Epithelial cell of prostate (primary cell): ENCODE data around the gene DAZAP1.

Source experiments
- DNase-seq: peaks from one replicate; pipeline ENCODE4 v3.0.0-alpha.2; 2011; ENCODE audit warnings: low read depth, low spot score
- H3K27ac ChIP-seq: fragments of 450-650 bp; 2 replicates; pipeline ENCODE4 v1.5.1; 2017; ENCODE audit warnings: mild to moderate bottlenecking

Gene DAZAP1

DNA sequence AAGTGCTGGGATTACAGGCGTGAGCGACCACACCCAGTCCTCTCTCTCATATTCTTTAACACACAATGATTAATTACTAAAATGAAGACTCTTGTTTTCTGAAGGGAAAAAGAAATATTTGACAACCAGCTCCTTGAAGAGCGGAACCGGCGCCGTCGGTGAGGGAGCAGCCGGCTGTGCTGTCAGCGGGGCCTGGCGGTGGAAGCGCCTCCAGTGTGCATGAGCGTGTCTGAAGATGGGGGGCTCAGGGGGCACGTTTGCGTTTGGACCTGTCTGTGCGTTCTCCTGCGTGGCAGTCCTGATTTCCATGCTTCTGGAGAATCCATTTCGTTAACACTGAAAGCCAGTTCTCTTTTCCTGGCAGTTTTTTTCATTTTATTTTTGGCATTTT lies 31.0 kb upstream of the DAZAP1 start:
- no peak for DNase-seq
- H3K27ac ChIP-seq, result no peak overlapping the region

DNA sequence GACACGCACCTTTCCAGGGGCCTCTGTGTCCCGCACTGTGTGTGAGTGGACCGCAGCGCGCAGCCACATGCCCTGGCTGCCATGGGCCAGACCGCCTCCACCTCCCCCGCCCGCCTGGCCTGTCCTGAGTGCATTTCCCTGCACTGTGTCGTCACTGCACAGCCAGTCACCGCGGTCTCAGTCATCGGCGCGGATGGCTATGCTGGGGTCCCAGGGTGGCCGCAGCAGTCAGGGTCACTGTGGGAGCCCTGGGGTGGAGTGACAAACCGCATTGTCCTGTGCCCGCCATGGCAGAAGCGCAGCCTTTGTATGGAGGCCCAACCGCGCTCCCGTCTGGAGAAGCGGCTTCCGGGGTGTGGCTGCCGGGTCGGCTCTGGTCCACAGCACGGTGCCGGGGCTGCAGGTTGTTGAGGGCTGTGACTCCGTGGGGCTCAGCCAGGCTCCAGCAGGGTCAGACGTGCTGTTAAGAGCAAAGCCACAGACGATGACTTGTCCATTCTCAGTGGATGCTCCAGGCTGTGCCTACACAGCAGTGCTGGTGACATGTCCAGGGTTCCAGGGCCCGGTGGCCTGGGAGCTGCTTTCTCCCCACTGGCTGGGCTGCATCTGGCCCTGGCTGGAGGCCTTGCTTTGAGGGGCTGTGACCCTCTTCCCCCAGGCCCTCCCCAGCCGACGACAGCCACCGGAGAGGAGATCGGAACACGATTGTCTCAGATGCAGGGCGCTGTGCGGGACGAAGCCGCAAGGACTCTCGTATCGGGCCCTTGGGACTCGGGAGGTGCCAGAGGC lies 30.0 kb upstream of the DAZAP1 start:
- no peak for DNase-seq
- no peak overlapping the region for H3K27ac ChIP-seq

DNA sequence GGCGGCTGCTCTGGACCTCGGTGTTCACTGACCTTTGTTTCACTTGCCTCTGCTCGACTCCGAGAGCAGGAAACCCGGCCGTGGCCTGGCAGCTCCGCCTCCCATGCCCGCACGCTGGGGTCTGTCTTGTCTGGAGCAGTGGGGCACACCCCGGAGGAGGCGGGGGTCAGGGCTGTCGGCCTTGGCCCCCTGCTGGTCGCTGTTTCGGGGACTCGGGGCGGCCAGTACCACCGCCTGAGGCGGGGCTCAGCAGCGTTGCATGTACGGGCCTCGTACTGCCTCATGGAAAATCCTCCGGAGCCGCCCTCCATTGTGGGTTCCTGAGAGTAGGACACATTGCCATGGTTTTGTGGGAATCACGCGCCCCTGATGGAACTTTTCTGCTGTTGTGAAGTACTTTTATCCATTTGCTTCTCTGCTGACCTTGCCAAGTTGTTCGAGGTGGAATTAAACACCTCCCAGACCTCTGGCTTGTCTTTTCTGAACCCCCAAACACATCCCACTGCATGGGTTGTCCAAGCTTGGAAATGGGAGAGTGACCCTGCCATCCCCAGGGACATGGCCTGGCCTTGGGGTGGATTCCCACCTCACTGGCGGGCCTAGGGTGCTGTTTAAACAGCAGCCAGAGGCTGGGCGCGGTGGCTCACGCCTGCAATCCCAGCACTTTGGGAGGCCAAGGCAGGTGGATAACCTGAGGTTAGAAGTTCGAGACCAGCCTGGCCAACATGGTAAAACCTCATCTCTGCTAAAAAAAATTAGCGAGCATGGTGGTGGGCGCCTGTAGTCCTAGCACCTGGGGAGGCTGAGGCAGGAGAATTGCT lies 29.2 kb upstream of the DAZAP1 start:
- H3K27ac ChIP-seq, result no peak overlapping the region
- no peak for DNase-seq

DNA sequence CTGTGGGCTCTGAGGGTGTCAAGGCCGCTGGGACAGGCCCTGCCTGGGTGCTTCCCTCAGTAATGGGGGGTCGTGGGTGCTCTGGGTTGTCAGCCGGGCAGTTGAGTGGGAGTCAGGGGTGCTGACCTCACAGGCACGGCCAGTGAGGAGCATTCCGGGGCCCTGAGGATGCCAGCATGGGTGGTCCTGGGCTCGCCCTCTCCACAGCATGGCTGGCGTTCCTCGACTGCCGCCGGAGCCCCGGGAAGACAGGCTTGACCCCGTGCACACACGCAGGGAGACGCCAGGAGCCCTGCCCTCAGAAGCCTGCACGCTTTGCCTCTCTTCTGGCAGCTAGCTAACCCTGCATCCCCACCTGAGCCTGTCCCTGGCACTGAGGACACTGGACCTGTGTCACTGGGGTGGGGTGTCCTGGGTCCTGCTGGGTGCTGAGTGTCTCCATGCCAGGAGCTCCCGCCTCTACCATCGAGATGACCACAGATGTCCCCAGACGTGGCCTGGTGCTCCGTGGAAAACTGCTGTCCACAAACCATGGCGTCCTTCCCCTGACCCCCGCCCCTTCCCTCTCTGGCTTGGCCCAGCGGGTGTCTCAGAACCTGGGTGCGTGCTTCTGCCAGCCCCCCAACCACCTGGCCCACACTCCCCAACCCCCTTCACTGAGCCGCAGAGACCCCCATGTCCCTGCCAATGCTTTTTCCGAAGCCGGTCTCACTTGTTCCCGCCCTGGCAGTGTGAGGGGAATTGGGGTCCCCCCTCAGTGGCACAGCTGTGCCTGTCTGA lies 28.1 kb upstream of the DAZAP1 start:
- no peak for DNase-seq
- no peak overlapping the region for H3K27ac ChIP-seq

DNA sequence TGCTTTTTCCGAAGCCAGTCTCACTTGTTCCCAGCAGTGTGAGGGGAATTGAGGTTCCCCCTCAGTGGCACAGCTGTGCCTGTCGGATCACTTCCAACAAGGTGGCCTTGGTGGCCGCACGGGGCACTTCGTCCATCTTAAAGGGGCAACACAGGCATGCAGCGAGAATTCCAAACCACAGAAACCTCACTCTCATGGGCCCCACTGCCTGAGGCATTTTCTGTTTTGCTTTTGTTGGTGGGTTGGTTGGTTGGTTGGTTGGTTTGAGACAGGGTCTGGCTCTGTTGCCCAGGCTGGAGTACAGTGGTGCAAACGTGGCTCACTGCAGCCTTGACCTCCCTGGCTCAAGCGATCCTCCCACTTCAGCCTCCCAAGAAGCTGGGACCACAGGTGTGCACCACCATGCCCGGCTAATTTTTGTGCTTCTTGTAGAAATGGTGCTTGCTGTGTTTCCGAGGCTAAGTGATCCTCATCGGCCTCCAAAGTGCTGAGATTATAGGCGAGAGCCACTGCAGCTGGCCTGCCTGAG lies 27.4 kb upstream of the DAZAP1 start:
- no peak for DNase-seq
- no peak overlapping the region for H3K27ac ChIP-seq

DNA sequence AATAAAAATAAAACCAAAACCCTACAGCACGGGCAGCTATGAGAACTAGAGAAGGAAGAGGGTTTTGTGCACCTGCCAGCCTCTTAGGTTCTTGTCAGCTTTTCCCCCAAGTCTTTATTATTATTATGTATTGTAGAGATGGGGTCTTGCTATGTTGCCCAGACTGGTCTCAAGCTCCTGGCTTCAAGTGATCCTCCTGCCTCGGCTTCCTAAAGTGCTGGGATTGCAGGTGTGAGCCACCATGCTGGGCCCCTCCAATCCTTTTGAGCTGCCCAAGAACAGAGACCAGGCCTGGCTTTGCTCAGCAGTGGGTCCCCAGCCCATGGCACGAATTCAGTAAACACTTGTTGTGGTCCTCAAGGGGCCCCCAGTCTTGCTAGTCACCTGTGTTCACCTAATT lies 25.1 kb upstream of the DAZAP1 start:
- no peak overlapping the region for H3K27ac ChIP-seq
- DNase-seq, result no peak

DNA sequence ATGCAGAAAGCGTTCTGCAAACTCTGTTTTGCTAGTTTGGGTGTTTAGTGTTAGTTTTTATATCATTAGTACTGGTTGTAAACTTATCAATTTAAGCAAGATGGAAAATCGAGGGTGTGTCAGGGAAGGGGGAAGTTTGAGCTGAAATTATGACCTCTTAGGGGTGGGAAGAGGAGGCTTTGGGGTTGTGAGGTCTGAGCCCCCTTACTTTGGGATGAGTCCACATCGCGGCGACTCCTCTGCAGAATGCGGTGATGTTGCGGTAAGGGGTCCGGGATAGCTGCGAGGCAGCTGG lies 24.4 kb upstream of the DAZAP1 start:
- H3K27ac ChIP-seq, result no peak overlapping the region
- DNase-seq, result peak; percentile 26

DNA sequence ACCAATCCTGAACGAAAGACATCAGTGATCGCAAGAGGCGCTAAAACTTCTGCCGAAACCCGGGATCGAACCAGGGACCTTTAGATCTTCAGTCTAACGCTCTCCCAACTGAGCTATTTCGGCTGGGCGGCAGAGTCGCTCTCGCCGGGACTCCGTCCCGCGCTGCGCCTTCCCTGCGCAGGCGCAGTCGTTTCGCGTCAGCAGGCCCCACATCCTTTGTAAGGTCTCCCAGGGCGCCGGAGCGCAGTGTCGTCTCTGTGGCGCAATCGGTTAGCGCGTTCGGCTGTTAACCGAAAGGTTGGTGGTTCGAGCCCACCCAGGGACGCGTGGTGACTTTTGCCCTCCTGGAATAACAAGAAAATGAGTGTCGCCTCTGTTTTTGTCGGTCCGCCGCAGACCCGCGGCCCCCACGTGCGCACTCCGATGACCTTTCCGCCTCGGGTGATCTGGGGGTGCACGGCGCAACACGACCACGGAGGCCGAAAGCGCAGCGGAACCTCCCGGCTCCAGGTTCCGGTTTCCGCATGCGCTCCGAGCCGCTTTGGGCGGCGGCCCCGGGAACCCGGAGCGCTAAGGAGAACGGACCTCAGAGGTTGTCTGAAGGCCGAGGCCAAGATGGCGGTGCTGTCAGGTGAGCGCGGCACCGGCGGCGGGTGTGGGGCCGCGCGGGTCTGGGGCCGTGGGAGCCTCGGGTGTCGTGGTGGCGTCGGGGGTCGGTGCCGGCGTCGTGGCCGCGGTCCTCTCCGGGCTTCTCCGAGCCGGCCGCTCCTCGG lies 23.9 kb upstream of the DAZAP1 start, which contains the start of gene NDUFS7:
Gene NDUFS7, plus strand, starts transcription at position 596 of the 773 bp plus-strand sequence. Its CDS starts 20 bp downstream, at position 616.
- H3K27ac ChIP-seq, result peak within 1 kb of the TSS; percentile 64

DNA sequence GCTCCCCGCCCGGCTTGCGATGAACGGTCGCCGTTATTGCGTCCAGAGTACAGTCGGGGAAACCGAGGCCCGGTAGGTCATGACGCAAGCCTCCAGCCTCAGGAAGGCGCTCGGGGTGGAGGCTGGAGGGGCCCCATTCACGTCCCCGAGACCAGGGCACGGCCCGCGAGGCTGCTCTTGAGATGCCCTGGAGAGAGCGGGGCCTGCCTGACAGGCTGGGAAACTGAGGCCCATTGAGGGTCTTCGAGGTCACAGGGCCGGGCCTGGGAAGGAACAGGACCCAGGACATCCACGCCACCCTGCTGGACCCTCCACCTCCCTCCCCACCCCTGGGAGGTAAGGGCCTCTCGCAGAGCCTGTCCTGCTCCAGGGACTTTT lies 23.3 kb upstream of the DAZAP1 start:
- H3K27ac ChIP-seq, result peak overlapping the region; percentile 64
- DNase-seq, result no peak

More for the DNA sequence above, 23.9 kb upstream of the DAZAP1 start, which contains the start of gene NDUFS7:
- peak; percentile 75 for DNase-seq

DNA sequence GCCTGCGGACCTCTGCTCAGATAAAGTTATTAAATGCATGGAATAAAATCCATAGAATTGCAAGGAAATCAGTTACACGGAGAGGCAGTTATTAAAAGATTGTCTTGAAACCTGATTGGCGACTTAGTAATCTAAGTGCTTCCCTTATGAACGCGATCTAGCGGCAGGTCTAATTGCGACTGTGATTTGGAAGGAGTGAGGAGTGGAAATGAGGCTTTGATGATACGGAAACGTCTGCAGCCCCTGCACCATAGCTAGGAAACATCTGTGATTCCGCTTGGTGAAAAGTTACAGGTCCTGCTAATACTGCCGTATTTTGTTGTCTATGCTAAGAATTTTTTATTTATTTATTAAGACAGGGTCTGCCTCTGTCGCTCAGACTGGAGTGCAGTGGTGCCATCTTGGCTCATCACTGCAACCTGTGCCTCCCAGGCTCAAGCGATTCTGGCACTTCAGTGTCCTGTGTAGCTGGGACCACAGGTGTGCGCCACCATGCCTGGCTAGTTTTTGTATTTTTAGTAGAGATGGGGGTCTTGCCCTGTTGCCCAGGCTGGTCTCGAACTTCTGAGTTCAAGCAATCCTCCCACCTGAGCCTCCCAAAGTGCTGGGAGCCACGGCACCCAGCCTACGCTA lies 22.8 kb upstream of the DAZAP1 start:
- H3K27ac ChIP-seq, result peak overlapping the region; percentile 64
- DNase-seq, result no peak

DNA sequence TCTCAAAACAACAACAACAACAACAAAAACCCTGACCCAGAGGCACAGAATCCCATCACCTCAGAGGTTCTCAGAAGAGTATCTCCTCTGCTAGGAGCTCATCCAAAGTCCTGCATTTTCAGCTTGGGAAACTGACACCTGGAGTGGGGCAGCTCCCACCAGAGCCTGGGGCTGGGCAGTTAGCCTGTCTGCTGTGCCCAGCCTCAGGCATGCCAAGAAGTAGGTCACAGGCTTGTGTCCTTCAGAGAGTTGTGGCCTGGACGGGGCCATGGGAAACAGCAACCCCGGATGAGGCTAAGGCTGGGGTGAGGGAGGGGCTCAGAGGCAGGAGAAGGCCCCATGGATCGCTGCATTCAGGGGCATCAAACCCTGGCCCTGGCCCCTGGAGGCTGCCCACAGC lies 21.6 kb upstream of the DAZAP1 start:
- no peak for DNase-seq

DNA sequence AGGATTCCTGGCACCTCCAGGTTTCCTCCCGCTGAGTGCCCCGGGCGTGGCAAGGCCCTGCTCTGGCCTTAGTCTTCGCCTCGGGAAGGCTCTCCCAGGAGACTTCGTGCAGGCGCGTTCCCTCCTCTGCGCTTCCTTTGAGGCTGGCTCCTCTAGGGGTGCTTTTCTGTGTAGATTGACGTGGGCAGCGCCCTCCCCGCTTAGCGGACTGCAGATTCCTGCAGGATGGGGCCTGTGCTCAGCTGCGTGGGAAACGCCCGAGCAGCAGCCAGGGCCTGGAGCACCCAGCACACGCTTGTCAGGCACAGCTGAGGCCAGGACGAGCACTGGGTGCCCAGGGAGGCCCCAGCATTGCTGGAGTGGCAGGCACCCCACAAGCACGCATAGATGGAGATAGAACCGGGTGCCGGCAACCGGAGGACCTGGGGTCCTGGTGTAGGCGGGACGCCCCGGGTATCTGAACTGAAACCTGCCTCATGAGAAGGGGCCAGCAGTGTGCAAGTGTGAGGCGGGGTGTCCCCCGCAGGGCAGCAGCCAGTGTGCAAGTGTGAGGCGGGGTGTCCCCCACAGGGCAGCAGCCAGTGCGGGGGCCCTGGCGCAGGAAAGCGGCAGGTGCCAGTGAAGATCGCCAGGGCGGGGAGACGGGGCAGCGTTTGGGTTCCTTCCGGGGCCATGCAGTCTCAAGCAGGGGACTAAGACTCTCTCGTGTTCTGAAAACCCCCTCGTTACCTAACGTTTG lies 20.3 kb upstream of the DAZAP1 start:
- H3K27ac ChIP-seq, result no peak overlapping the region
- DNase-seq, result no peak

More for the DNA sequence above, 21.6 kb upstream of the DAZAP1 start:
- H3K27ac ChIP-seq, result no peak overlapping the region

DNA sequence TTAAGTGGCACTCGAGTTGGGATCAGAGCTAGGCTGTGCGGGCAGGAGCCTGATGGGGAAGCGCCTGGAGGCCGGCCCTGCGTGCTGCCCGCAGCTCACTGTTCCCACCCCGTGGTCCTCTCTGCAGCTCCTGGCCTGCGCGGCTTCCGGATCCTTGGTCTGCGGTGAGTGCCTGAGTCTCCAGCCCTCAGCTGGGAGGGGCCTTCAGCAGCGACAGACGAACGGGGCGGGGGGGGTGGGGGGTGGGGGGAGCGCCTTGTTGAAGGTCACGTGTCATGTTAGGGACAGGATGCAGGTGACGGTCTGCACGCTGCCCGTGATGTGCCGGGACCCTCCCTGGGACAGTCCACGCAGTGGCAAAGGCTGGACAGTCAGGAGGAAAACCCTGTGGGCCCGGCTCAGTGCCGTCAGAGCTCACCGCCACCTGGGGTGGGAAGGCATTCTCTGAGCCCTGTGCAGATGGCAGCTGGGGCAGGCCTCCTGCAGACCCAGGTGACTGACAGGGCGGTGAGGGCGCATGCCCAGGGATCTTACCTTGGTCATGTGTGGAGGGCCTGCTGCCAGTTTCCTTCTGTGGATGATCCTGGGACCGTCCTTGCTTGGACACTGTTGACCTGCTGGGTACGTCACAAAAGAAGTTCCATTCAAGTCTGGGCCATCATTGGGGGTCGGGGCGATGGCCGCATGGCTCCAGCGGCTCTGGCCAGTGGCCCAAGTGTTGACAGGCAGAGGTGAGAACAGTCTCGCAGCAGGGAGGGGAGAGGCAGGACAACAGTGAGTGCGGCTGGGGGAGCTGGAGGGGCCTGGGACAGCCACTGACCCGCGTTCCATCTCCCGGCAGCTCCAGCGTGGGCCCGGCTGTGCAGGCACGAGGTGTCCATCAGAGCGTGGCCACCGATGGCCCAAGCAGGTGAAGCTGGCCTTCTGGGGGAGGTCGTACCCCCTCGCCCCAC lies 19.4 kb upstream of the DAZAP1 start:
- no peak overlapping the region for H3K27ac ChIP-seq
- DNase-seq, result no peak

DNA sequence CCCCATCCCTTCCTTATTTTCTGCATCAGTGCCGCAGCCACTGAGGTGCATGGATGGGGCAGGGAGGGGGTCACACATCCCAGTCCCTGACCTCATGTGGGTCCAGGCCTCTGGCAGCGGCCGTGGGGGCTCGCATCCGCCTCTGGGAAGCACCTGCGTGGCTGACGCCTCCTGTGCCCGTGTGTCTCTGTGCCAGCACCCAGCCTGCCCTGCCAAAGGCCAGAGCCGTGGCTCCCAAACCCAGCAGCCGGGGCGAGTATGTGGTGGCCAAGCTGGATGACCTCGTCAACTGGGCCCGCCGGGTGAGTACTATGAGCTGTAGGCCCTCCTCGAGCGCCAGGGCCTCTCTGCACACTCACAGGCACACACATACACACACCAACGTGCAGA lies 18.8 kb upstream of the DAZAP1 start:
- no peak for DNase-seq
- H3K27ac ChIP-seq, result no peak overlapping the region

DNA sequence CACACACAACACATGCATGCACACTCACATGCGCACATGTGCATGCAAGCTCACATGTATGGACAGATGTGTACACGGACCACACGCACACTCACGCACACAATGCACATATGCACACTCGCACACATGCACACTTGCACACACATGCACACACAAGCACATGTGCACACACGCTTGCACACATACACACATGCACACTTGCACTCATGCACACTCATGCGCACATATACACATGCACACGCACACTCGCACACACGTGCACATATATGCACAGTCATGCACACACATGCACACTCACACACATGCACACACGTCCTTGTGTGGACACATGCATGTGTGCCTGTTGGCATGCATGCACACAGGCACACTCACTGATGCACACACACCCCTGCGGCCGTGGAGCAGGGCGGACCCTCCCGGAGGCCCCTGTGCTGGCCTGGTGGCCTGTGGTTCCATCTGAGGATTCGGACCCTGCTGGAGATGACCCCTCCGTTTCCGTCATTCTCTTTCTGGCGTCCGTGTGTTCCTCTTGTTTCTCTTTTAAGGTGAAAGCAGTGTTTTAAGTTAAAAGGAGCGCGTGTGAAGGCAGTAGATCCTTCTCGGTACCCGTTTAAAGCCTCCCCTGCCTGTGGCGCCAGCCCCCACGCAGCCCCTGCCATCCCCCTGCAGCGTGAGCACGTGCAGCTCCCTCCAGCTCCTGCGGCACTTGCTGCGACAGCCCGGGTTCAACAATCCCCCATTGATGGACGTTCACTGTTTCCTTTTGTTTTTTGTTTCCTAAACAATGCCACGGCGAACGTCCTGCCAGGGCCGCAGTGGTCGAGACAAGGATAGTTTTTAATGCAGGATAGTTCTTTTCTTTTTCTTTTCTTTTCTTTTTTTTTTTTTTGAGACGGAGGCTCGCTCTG lies 18.1 kb upstream of the DAZAP1 start:
- no peak for DNase-seq
- H3K27ac ChIP-seq, result no peak overlapping the region

DNA sequence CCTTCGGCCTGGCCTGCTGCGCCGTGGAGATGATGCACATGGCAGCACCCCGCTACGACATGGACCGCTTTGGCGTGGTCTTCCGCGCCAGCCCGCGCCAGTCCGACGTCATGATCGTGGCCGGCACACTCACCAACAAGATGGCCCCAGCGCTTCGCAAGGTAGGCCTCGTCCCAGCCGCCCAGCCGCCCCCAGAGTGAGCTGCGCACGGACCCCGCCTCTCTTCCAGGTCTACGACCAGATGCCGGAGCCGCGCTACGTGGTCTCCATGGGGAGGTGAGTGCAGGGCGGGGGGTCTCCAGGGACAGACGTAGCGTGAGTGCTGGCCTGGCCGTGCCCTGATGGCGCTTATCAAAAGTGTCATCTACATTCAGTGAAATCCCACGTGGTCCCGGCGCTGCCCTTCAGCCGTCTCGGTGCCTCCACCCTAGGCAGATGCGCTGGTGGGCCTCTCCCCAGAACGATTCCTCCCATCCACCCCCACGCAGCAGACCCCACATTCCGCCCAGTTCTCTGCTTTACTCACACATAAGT lies 16.4 kb upstream of the DAZAP1 start:
- no peak for DNase-seq
- no peak overlapping the region for H3K27ac ChIP-seq
